ENCODE data around the gene DYRK2.

DYRK2 gene

GRCh38 chr12:67648521-67649260 lies at the start of gene DYRK2:
Gene DYRK2 (plus strand): TSS chr12:67648745. CDS start chr12:67649134, 389 bp downstream.
- DNase-seq (ENCODE audit: low spot score), result peak; percentile 81

GRCh38 chr12:67599691-67600090 lies 48.9 kb upstream of the DYRK2 start:
- DNase-seq (ENCODE audit: low spot score), result no peak

- no peak for DNase-seq (ENCODE audit: low spot score)
These were observed 47.4 kb upstream of the DYRK2 start for GRCh38 chr12:67601126-67601525.

- DNase-seq (ENCODE audit: low spot score), result no peak
These were observed 39.2 kb upstream of the DYRK2 start for GRCh38 chr12:67609226-67609870.

GRCh38 chr12:67613040-67613439 lies 35.5 kb upstream of the DYRK2 start:
- no peak for DNase-seq (ENCODE audit: low spot score)

- no peak for DNase-seq (ENCODE audit: low spot score)
These were observed 30.9 kb upstream of the DYRK2 start for GRCh38 chr12:67617629-67618028.

GRCh38 chr12:67618303-67618702 lies 30.2 kb upstream of the DYRK2 start:
- no peak for DNase-seq (ENCODE audit: low spot score)

- no peak for DNase-seq (ENCODE audit: low spot score)
These were observed 27.4 kb upstream of the DYRK2 start for GRCh38 chr12:67621112-67621511.

GRCh38 chr12:67621926-67622325 lies 26.6 kb upstream of the DYRK2 start:
- DNase-seq (ENCODE audit: low spot score), result no peak

- DNase-seq (ENCODE audit: low spot score), result no peak
These were observed 25.3 kb upstream of the DYRK2 start for GRCh38 chr12:67623259-67623658.

GRCh38 chr12:67624355-67624754 lies 24.2 kb upstream of the DYRK2 start:
- DNase-seq (ENCODE audit: low spot score), result no peak

GRCh38 chr12:67625004-67625403 lies 23.5 kb upstream of the DYRK2 start:
- DNase-seq (ENCODE audit: low spot score), result no peak

- no peak for DNase-seq (ENCODE audit: low spot score)
These were observed 22.4 kb upstream of the DYRK2 start for GRCh38 chr12:67626156-67626555.

- DNase-seq (ENCODE audit: low spot score), result peak; percentile 24
These were observed 18.0 kb upstream of the DYRK2 start for GRCh38 chr12:67630373-67631088.

GRCh38 chr12:67632005-67632404 lies 16.5 kb upstream of the DYRK2 start:
- no peak for DNase-seq (ENCODE audit: low spot score)

GRCh38 chr12:67633024-67633610 lies 15.4 kb upstream of the DYRK2 start:
- DNase-seq (ENCODE audit: low spot score), result no peak

- DNase-seq (ENCODE audit: low spot score), result peak; percentile 54
These were observed 14.8 kb upstream of the DYRK2 start for GRCh38 chr12:67633708-67634107.

- DNase-seq (ENCODE audit: low spot score), result peak; percentile 25
These were observed 14.2 kb upstream of the DYRK2 start for GRCh38 chr12:67634303-67634761.

GRCh38 chr12:67637718-67638117 lies 10.8 kb upstream of the DYRK2 start:
- DNase-seq (ENCODE audit: low spot score), result no peak

- DNase-seq (ENCODE audit: low spot score), result no peak
These were observed 9.9 kb upstream of the DYRK2 start for GRCh38 chr12:67638694-67639093.

GRCh38 chr12:67640863-67641262 lies 7.7 kb upstream of the DYRK2 start:
- DNase-seq (ENCODE audit: low spot score), result no peak

GRCh38 chr12:67645126-67645525 lies 3.4 kb upstream of the DYRK2 start:
- no peak for DNase-seq (ENCODE audit: low spot score)

GRCh38 chr12:67645601-67646000 lies 2.9 kb upstream of the DYRK2 start:
- DNase-seq (ENCODE audit: low spot score), result no peak
